K562 (cell line): Measurements from ENCODE around the gene SMARCB1. TPM values are rescaled to one million over a fixed set of nuclear protein-coding genes. Genes with fewer than 3 reads are reported as not detected.

ENCODE experiments used
- JUND ChIP-seq, 2 experiments: IDR thresholded peaks; 2 replicates in 1 of 2; 3 replicates in 1 of 2; pipeline ENCODE4 v1.6.1; 2011; ENCODE audit warnings: borderline replicate concordance in 2 of 2, low read depth in 2 of 2, low read length in 2 of 2, improper control_type of control experiment in 1 of 2, missing biosample characterization in 1 of 2, missing genetic modification characterization in 1 of 2, missing genetic modification reagents in 1 of 2
- RBFOX2 ChIP-seq: fragments of 200-400 bp; formaldehyde crosslinking; IDR thresholded peaks from 2 replicates; pipeline ENCODE4 v1.6.1; 2017; ENCODE audit warnings: low read depth, mild to moderate bottlenecking, low read length, moderate library complexity
- SMARCA4 ChIP-seq: fragments of 450-650 bp; IDR thresholded peaks from 2 replicates; pipeline ENCODE4 v1.6.1; 2016
- SP1 ChIP-seq: sonication (generic); formaldehyde crosslinking; IDR thresholded peaks from 2 replicates; pipeline ENCODE4 v1.8.1; 2022; ENCODE audit warnings: mild to moderate bottlenecking, missing genetic modification reagents
- ZNF175 ChIP-seq: fragments of 200-800 bp; sonication (Bioruptor generic); IDR thresholded peaks from 2 replicates; pipeline ENCODE4 v1.6.1; 2016; ENCODE audit warnings: low read depth, mild to moderate bottlenecking, missing genetic modification characterization, missing compliant biosample characterization
- ZNF232 ChIP-seq: sonication (generic); formaldehyde crosslinking; IDR thresholded peaks from 2 replicates; pipeline ENCODE4 v1.8.0; 2022; ENCODE audit warnings: mild to moderate bottlenecking, missing genetic modification reagents
- ZNF444 ChIP-seq: fragments of 250-450 bp; sonication (Bioruptor Pico); IDR thresholded peaks from 2 replicates; pipeline ENCODE4 v1.4.0; 2020; ENCODE audit warnings: mild to moderate bottlenecking, moderate library complexity
- ZNF696 ChIP-seq: fragments of 250-450 bp; sonication (Bioruptor Pico); conservative IDR thresholded peaks from 2 replicates; pipeline ENCODE4 v1.4.0; 2020; ENCODE audit warnings: mild to moderate bottlenecking, moderate library complexity
- polyA plus RNA-seq, 8 experiments: library from polyadenylated mRNA; depleted of rRNA in 4 of 8; stranded (reverse) in 5 of 8; unstranded in 3 of 8; fragments of >200 nt; fragmentation: Nextera tagmentation in 2 of 8; fragmentation: Illumina TruSeq in 1 of 8; extraction: Ambion mirVana in 2 of 8; extraction: Trizol in 1 of 8; gene quantifications; 2 replicates each; pipeline versions ENCODE4 v1.2.1 to v1.2.3, GENCODE V29; 2011 to 2014; ENCODE audit warnings: inconsistent platforms in 1 of 8, missing spikeins in 1 of 8
- total RNA-seq, 7 experiments: library from RNA; depleted of rRNA in 6 of 7; stranded (reverse); fragments of >200 nt in 6 of 7; fragmentation: Illumina TruSeq in 2 of 7; extraction: Trizol in 2 of 7; gene quantifications; 2 replicates each; pipeline versions ENCODE4 v1.2.1 to v1.2.3, GENCODE V29; 2011 to 2021; ENCODE audit warnings: low replicate concordance in 1 of 7
- TF ChIP-seq, protein P1 (sequence below): fragments of 450-650 bp; IDR thresholded peaks from 2 replicates; pipeline ENCODE4 v1.6.1; 2017; ENCODE audit warnings: antibody characterized with exemption
- TF ChIP-seq, protein P2 (sequence below): fragments of 250-450 bp; sonication (Bioruptor Pico); IDR thresholded peaks from 2 replicates; pipeline ENCODE4 v1.4.0; 2020
- TF ChIP-seq, protein P3 (sequence below): fragments of 450-650 bp; IDR thresholded peaks from 2 replicates; pipeline ENCODE4 v1.6.1; 2014; ENCODE audit warnings: low read depth, mild to moderate bottlenecking, moderate library complexity, borderline replicate concordance
- TF ChIP-seq, protein P4 (sequence below): IDR thresholded peaks from 3 replicates; pipeline ENCODE4 v1.6.1; 2011; ENCODE audit warnings: borderline replicate concordance, mild to moderate bottlenecking; ENCODE audit not compliant: insufficient read length, insufficient read depth

The SMARCB1 gene
- total and polyA plus RNA-seq, 9 of the 15 experiments (the other 6 are each of a cell fraction or from before 2014, with no cell fraction given): 1.2 to 113 (median 65.4) TPM

DNA sequence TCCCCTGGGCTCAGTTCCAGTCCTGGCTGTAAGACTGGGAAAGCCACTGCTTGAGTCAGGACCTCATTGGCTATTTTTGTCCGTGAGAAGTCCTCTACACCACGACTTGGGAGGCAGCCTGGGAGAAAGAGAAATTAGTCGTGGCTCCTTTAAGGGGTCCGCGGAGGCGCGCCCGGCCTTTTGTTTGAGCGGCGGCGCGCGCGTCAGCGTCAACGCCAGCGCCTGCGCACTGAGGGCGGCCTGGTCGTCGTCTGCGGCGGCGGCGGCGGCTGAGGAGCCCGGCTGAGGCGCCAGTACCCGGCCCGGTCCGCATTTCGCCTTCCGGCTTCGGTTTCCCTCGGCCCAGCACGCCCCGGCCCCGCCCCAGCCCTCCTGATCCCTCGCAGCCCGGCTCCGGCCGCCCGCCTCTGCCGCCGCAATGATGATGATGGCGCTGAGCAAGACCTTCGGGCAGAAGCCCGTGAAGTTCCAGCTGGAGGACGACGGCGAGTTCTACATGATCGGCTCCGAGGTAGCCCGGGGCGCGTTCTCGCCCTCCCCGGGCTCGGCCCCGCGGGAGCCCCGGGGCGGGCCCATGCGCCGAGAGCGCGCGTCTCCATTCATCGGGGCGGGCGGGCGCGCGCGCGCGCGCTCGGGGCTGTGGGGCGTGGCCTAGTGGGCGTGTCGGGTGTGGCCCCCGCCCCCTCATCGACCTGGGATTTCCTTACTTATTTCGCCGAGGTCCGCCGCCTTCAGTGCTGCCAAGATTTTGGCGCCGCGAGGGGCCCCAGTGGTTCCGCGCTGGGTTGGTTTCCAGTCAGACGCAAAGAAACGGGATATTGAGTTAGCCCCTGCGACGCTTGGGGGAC lies at the start of gene SMARCB1 (continued):
- TF ChIP-seq SP1 (CRISPR knock-in tag) (peak; percentile 57), ZNF444 (CRISPR knock-in tag) (no peak), ZNF232 (no peak), ZNF175 (peak; percentile 64; the same call in 1 of the 2 replicates), ZNF696 (CRISPR knock-in tag) (no peak), JUND (IDR thresholded peaks at IDR 0.05; ENCODE audit: borderline replicate concordance, low read depth, low read length) (no peak), JUND (tag; IDR thresholded peaks at IDR 0.05; ENCODE audit: borderline replicate concordance, low read depth, low read length) (no peak), RBFOX2 (peak; percentile 88), SMARCA4 (peak; percentile 71; the same call in 1 of the 2 replicates)
- TF ChIP-seq, protein P1, sequence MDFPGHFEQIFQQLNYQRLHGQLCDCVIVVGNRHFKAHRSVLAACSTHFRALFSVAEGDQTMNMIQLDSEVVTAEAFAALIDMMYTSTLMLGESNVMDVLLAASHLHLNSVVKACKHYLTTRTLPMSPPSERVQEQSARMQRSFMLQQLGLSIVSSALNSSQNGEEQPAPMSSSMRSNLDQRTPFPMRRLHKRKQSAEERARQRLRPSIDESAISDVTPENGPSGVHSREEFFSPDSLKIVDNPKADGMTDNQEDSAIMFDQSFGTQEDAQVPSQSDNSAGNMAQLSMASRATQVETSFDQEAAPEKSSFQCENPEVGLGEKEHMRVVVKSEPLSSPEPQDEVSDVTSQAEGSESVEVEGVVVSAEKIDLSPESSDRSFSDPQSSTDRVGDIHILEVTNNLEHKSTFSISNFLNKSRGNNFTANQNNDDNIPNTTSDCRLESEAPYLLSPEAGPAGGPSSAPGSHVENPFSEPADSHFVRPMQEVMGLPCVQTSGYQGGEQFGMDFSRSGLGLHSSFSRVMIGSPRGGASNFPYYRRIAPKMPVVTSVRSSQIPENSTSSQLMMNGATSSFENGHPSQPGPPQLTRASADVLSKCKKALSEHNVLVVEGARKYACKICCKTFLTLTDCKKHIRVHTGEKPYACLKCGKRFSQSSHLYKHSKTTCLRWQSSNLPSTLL: no peak
- TF ChIP-seq, protein P2, sequence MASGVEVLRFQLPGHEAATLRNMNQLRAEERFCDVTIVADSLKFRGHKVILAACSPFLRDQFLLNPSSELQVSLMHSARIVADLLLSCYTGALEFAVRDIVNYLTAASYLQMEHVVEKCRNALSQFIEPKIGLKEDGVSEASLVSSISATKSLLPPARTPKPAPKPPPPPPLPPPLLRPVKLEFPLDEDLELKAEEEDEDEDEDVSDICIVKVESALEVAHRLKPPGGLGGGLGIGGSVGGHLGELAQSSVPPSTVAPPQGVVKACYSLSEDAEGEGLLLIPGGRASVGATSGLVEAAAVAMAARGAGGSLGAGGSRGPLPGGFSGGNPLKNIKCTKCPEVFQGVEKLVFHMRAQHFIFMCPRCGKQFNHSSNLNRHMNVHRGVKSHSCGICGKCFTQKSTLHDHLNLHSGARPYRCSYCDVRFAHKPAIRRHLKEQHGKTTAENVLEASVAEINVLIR: no peak
- TF ChIP-seq, protein P3, sequence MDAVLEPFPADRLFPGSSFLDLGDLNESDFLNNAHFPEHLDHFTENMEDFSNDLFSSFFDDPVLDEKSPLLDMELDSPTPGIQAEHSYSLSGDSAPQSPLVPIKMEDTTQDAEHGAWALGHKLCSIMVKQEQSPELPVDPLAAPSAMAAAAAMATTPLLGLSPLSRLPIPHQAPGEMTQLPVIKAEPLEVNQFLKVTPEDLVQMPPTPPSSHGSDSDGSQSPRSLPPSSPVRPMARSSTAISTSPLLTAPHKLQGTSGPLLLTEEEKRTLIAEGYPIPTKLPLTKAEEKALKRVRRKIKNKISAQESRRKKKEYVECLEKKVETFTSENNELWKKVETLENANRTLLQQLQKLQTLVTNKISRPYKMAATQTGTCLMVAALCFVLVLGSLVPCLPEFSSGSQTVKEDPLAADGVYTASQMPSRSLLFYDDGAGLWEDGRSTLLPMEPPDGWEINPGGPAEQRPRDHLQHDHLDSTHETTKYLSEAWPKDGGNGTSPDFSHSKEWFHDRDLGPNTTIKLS: no peak
- TF ChIP-seq, protein P4, sequence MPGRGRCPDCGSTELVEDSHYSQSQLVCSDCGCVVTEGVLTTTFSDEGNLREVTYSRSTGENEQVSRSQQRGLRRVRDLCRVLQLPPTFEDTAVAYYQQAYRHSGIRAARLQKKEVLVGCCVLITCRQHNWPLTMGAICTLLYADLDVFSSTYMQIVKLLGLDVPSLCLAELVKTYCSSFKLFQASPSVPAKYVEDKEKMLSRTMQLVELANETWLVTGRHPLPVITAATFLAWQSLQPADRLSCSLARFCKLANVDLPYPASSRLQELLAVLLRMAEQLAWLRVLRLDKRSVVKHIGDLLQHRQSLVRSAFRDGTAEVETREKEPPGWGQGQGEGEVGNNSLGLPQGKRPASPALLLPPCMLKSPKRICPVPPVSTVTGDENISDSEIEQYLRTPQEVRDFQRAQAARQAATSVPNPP: no peak
